T-helper 1 cell treated with Interleukin-12 subunit alpha and Interleukin-12 subunit beta and Interleukin-4 antibody, amounts not matched to agents 30 ng/mL and 1 ng/mL, for 36 hours (primary cell): ENCODE measurements around the gene PCDH1. TPM values are rescaled to one million over a fixed set of nuclear protein-coding genes. Genes with fewer than 3 reads are reported as not detected.

Source experiments
- intact Hi-C: fragments of 100-400 bp; cut with micrococcal nuclease; formaldehyde crosslinking; loops from one replicate; pipeline ENCODE4 v1.15.1; 2024
- total RNA-seq: library from RNA; stranded (reverse); gene quantifications from 2 replicates; pipeline ENCODE4 v1.2.3, GENCODE V29; 2022

The PCDH1 gene
- total RNA-seq, 1 donor from 2014 or later = not detected

DNA sequence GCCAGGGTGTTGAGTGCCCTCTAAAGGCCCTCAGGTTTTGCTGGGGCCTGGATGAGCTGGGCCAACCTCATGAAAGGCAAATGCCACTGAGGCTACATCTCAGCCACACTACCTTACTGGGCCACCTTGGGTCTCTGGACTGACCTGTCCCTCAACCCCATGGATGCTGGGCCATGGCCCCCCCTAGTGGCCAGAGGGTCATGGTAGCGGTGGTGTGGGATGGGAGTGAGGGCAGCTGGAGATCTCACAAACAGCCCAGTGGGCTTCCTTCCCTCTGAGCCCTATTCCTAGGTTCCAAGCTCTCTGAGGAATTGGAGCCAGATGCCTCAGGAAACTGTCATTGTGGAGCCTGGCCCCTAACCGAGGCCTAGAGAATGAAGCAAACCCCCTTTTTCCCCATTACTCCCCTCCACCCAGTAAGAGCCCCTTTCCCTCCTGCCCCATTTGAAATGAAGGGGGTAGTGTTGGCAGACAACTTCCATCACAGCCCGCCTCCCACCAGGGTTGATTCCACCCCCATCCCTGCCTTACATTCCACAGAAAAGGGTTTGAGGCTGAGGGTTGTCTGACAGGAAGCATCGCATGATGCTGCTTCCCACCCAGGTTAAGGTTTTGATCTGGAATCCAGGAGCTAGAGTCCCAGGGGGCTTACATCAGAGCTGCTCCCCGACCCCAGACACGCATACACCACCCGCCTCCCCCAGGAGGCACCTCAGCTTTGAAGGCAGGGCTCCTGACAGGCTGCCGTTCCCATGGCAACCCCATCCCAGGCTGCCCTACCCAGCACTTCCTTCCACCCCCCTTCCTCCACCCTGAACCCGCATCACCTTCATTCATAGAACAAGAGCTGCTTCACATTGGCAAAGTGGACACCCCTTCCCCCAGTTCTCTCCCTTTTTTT lies 63.9 kb downstream of the PCDH1 start:
- intact Hi-C loops = loop anchor here (1.0 to 5.0 kb wide), 2 partner anchors 112 to 149 kb away; no protein-coding TSS in a partner anchor

DNA sequence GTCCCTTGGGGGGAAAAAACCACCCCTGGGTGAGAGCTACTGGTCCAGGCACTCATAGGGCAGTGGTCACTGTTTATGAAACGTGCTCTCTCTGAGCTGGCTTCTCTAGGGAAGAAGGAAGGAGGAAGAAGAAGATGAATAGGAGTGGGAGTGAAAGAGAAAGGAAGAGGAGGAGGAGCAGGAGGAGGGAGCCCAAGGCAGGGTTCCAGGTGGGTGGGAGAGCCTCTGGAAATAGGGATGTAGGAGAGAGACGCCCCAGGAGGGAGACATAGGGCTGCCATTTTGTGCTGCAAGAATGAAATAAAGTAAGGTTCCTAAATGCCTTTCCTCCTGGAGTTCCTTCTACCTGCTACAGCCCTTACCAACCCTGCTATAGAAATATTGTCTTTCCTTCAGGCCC lies 65.7 kb downstream of the PCDH1 start:
- intact Hi-C loops = loop anchor here (5.0 kb wide), 1 partner anchor 110 kb away; no protein-coding TSS in a partner anchor

DNA sequence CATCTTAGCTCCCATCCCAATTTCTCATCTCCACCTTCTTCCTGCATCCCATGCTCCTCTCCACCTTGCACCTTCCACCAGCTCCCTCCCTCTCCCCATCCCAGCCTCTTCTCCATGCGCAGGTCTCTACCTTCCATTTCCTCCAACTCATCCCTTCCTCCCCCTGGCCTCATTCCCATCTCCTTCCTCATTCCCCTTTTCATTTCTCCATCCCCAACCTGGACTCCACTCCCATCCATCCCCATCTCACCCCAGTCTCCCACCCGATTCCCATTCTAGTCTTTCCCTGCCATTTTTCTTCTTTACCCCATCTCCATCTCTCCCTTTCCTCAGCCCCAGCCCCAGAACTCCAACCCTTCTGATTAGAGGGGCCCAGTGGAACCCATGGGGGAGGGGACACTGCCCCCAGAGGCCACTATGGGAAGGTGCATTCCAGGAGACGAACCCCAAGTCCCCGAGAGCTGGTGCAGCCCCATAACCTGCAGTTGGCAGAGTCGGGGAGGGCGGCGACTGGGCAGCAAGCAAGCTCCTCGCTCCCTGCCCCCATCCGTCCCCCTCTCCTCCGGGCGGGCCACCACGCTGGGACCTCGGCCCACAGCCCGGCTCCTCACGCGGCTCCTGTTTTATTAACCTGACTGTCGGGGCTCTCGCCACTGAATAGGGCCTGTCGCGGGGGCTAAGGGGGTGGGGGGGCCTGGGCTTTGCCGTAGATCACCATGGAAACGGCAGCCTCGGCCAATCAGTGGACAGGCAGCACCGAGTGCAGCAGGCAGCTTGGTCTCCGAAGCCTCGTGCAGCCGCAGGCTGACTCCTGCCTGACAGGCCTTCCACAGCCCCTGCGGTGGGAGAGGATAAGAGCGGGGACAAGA lies 66.7 kb downstream of the PCDH1 start:
- intact Hi-C loops = loop anchor here (1.0 to 5.0 kb wide), 2 partner anchors 68 to 109 kb away; no protein-coding TSS in a partner anchor

DNA sequence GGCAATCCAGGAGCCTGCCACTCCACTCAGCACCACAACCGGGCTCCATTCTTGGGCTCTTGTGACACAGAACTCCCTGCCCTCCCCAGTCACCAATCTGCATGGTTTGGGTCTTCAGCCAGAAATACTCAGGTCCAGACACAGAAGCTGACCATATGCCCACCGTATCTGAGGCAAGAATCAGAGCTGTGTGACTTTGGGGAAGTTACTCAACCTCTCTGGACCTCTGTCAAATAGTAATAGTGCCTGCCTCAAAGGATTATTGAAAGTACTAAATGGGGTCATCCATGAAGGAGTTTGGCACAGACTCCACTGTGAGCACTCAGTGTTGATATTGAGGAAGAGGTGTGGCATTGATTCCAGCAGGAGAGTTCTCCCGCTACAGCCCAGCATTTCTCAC lies 67.5 kb downstream of the PCDH1 start:
- intact Hi-C loops = loop anchor here (1.0 to 5.0 kb wide), 2 partner anchors 69 to 108 kb away; no protein-coding TSS in a partner anchor

DNA sequence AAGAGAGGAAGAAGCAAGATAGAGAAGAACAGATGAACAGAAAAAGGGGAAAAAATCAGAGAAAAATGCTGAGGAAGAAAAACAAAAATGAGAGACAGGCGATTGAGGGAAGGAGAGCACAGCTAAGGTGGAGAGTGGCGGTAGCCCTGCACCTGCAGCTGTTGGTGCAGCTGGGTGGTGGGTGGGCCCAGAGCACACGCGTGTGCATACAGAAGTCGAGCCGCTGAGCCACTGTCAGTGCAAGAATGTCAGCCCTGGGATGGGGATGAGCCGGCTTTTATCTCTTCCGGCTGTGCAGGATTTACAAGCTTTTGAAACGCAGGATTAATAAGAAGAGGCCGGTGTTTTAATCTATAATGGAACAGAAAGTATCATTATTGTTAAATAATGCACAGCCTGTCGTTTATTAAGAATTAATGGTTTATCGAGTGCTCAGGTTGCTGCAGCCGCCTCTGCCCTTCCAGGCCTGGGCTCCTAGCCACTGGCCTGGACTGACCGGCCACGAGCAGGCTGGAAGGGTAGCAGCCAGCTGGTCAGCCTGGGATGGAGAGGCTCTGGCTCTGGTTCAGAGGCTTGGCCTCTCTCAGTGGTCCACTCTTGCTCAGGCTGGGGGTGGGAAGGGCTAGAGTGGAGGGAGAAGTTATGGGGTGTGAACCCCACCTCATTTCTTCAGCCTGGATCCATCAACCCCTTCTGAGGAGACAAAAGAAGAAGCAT lies 68.7 kb downstream of the PCDH1 start:
- intact Hi-C loops = loop anchor here (5.0 kb wide), 1 partner anchor 107 kb away; no protein-coding TSS in a partner anchor

DNA sequence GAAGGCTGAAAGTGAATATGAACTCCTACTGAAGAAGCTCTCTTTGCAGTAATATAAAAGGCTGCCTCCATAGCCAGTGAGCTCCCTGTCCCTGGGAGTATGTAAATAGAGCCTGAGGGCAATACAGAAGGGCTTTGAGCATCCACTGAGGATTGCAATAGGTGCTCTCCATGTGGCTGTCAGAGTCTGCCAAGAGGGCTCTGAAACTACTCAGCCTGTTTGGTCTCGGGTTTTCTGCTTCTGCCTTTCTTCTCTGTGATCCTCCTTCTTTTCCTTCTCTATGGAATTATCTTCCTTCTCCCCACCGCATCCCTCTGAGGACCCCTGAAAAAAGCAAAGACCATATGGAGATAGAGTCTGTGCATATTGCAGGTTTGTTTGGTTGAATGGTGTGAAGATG lies 69.4 kb downstream of the PCDH1 start:
- intact Hi-C loops = no loop called here

DNA sequence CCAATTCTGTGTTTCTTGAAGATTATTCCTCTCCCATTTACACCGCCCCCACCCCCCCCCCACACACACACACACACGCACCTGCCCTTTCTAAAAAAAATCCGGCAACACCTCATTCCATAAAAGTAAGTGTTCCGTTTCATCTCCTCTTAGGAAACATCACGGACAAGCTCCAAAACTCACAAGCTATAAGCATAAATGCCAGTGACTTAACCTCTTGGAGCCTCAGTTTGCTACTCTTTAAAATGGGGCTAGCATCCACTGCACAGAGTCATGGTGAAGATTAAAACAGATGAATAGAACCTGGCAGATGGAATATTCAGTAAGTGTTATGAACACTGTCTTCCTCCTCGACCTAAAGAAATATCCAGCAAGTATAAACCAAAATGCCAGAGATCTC lies 70.5 kb downstream of the PCDH1 start:
- intact Hi-C loops = no loop called here

DNA sequence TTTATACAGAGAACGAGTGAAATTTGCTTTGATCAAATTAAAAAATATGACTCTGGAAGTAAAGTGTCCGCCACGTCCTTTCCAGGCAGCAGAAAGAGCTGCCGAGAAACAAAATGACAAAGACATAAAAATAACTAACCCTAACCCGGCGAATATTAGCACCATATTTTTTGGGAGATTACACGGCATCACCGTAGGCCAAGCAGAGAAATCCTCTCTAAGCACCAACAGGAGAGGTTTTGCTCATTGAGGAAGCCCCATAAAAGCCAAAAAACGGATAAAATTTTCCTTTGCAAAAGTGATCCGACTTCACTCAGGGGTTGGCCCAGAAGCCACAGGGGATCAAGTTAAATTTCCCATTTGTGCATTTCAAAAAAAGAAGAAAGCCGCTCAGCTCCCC lies 70.9 kb downstream of the PCDH1 start:
- intact Hi-C loops = no loop called here

DNA sequence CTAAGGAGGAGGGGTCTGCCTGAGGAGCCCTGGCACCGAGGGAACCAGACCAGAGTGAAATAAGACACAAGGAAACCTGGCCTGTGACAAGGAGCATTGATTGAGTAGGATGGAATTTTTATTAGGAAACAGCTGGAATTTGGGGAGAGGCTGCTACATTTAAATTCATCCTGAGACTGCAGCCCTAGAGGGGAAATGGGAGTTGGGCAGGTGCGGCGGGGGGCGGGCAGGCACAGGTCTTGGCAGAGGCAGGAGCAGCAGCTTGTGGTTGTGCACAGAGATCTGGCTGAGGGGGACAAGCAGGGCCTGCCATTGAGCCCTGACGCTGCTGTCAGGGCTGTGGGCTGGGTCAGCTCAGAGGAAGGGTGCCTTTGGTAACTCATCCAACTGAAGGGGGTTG lies 71.6 kb downstream of the PCDH1 start:
- intact Hi-C loops = no loop called here

DNA sequence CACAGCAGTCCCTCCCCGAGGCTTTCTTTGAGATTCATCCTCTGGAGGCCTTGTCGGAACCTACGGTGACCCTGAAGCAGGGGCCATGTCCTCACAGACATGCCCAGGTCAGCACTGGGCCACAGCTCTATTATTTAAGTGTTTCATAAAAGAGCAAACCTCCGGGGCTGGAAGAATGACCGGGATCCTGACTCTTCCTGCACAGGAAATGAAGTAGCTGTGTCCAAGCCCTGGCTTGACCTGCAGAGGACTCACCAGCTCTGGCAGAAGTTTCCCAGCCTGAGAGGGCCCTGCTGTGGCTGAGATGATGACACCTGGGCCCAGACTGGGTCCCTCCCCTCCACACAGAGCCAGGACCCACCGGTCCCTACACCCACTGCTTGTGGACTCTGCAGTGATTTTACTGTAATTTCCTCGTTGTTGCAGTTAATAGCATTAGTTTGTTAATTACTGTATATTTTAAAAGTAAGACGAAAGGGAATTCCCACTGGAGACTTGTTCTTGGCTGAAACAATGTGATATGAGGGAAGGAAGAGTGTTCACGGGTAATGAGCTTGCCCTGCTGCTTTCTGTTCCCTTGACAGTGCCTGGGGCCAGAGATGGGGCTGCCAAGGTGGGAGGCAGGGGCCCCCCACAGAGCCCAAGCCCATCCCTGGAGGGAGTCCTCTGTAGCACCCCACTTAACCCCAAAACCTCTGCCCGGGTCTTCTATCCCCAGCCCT lies 72.2 kb downstream of the PCDH1 start:
- intact Hi-C loops = no loop called here

DNA sequence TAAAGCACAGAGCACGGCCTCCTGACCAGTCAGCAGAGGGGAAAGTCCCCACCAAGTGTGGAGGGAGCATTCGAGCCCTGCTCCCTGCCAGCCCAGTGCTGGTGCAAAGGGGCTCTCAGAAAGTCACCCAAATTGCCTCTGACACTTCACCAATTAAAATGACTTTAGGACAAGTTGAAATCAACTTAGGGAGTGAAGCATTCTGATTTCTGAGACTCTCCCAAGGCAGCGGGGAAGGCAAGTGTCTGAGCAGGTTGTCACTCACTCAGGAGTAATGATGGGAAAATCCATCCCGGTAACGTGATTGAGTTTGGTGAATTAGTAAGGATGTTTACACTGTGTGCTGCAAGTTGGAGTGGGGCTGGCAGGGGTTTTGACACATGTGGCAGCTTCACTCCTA lies 73.7 kb downstream of the PCDH1 start:
- intact Hi-C loops = no loop called here

Other genes starting within 250 kb of the PCDH1 start
- 77.6 and 87.0 TPM in 2 replicates for gene HDAC3, start 241.6 kb downstream of the PCDH1 start, total RNA-seq
- 18.2 and 19.3 TPM in 2 replicates for gene RELL2, start 241.4 kb downstream of the PCDH1 start, total RNA-seq
- gene FCHSD1, start 227.0 kb downstream of the PCDH1 start, total RNA-seq = 59.0 and 60.5 TPM in 2 replicates
- gene ARAP3, start 196.2 kb downstream of the PCDH1 start, total RNA-seq = 8.3 and 8.7 TPM in 2 replicates
- gene DELE1, start 45.5 kb upstream of the PCDH1 start, total RNA-seq = 78.6 and 81.6 TPM in 2 replicates
- gene PCDH12, start 79.8 kb upstream of the PCDH1 start, total RNA-seq = 0.81 and 0.98 TPM in 2 replicates
- 26.5 and 29.1 TPM in 2 replicates for gene RNF14, start 90.7 kb upstream of the PCDH1 start, total RNA-seq
- 54.4 and 57.7 TPM in 2 replicates for gene GNPDA1, start 134.6 kb upstream of the PCDH1 start, total RNA-seq
- 54.9 and 57.3 TPM in 2 replicates for gene NDFIP1, start 230.4 kb upstream of the PCDH1 start, total RNA-seq